Stimulated activated CD4-positive, alpha-beta T cell treated with anti-CD3 and anti-CD28 coated beads, Interleukin-2, amount 100 ng/mL, for 48 hours (primary cell): ENCODE results near the gene CAVIN1.
"Not testable (repeated sequence)": the region's sequence is repeated elsewhere in the genome, so short reads cannot be mapped to it uniquely, and the experiment has no call there.

Source experiments
- DNase-seq, 2 donors: peaks; one replicate each; pipeline ENCODE4 v3.0.0-alpha.2; 2020

Gene CAVIN1

DNA sequence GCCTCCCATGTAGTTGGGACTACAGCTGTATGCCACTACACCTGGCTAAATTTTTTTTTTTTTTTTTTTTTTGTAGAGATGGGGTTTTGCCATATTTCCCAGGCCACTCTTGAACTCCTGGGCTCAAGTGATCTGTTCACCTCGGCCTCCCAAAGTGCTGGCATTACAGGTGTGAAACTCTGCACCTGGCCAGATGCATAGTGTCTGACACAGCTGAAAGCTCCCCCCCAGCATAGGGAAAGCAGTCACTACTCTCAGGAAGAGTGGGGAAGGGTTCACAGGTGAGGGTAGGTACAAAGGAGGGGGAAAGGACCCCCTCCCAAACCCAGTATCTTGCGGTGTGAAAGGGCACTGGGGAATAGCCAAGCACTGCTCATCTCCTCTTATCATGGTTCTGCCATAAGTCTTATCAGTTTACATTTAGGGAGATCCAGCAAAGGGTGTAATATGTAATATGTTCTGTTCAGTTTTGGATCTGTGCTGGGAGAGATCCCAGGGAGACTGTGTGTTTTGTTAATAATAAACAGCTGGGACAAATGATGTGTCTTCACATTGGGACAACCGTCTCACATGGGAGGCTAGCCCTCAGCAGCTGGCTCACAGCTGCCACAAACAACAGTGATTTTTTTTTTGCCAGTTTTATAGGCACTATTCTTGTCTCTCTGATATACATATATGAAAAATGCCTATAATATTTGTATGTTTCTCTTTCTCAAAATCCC, 6.8 kb upstream of the CAVIN1 start:
- DNase-seq: no peak

DNA sequence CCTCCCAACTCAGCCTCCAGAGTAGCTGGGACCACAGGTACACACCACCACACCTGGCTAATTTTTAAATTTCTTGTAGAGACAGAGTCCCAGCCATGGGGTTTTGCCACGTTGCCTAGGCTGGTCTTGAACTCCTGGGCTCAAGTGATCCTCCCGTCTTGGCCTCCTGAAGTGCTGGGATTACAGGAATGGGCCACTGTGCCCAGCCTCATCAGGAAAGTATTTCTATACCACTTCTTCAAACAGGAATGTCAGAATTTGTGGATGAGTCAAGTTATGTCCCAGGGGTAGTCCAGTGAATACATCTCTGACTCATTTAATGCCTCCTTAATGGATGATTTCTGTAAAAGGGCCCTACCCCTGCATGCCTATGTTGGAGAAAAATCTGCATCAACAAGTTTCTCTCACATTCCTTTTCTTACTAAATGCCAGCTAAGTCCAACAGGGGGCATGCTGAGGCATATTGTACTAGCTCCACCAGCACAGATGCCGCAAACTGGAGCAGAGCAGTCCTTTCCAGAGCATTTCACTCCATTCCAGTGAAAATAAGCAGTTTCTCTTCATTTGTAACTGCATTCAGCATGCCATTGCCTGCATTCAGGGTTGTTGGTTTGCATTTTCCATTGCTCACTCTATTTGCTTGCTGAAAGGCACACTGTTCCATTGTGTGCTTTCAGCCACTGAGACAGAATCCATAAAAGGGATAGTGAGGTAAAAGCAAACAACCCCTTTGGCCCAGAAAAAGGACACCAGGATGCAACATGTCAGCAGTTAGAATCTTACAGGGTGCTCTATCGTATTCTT, 5.3 kb upstream of the CAVIN1 start:
- DNase-seq: peak in 1 of 2 donors; percentile 34

DNA sequence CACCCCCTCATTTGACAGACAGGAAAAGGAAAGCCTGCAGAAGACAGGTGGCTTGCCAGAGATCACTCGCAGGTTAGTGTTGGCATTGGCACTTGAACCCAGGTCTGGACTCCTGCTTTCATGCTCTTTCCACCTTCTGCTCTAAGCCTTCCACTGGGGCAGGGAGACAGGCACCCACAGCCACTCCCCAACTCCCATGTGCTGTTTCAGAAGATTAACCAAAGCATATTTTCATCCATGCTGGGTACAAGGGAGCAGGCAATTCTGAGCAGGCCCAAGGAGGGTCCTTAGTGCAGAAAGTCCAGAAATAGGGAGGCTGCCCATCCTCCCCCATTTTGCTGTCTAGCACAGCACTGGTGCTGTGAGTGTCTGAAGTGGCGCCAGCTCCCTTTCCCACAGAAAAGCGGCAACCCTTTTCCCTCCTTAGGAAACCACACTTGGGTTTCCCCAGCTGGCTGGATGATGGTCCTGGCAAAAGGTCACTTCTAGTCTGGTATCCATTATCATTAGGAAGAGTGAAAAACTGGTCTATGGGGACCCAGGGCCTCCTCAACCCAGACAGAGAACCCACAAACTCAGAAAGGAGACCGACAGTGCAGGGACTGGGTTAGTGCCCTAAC, 2.0 kb upstream of the CAVIN1 start:
- DNase-seq: no peak

DNA sequence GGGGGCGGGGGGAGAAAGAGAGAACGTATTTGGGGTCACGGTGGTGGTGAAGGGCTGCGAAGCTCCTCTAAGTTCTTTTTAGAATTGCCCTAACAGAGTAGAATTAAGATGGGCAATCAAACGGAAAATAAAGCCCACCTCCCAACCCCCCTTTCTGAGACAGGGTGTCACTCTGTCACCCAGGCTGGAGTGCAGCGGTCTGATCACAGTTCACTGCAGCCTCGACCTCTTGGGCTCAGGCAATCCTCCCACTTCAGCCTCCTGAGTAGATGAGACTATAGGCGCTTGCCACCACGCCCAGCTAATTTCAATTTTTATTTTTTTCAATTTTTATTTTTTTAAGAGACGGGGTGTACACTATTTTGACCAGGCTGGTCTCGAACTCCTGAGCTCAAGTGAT, 710 bp upstream of the CAVIN1 start:
- no peak for DNase-seq

DNA sequence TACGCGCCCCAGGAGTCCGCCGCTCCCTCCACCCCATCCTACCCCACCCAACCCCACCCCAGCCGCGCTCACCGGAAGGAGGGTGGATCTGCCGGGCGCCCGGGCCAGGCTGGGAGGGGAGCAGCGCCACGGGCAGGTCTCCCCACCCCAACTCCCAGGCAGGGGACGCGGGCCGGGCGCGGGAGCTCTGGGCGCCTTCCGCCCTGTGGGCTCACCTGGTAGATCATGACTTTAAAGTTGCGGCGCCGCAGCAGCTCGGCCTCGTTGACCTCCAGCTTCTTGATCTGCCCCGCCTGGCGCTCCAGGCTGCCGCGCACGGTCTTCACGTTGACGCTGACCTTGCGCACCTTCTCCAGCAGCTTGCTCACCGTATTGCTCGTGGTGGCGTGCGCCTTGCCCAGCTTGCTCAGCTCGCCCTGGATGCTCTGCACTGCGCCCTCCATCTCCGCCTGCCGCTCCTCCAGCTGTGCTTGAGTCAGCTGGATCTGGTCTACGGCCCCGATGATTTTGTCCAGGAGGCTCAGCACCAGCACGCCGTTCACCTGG, 571 bp downstream of the CAVIN1 start:
- peak; percentile 16 to 34 for DNase-seq

DNA sequence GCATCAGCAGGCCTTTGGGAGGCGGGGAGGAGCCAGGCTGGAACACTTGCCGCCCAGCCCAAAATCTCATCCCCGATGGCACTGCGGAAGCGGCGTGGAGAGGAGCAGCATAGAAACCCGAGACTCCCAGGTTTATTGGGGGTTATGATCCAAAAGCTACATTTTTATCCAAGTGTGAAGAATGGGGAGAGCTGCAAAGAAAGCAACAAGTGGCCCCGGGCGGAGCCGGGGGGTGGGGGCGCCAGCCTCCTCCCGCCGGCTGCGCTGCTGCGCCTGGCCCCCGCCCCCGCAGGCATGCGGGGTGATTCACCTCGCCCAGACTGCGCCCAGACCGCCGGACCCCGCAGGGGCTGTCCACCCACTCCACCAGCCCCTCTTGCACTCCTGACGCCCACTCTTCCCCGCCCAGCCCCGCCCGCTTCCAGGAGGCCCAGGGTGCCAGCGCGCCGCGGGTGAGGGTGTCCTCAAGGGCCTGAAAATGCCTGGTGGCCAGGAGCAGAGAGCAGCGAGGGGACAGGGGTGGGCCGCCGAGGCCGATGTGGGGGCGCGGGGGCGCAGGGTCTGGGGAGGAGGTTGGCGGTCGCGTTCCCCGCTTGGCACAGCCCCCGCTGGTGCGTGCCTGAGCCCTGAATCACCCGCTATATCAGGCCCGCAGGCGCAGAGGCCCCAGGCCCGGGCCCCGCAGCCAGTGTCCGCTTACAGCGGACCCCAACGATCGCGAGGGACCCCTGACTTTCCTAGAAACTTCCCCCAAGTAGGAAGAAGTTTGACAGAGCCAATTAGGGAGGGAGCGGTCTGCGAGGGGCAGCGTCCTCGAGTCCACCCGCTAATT, 1.3 kb downstream of the CAVIN1 start:
- no peak for DNase-seq

DNA sequence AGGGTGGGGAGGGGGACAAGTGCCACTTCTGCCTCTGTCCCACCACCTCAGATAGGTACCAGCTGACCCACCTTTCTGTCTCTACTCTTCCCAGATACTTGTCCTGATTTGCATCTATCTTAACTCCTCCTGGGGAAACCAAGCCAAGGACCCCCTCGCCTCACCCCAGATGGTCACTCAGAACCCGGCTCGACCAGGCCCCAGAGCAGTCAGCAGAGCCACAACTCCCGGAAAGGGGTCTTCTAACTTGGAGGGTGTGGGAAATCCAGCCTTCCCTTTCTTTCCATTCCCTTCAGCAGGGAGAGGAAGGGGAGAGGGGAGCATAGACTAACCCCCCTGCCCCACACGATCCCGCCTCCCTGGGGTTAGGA, 1.9 kb downstream of the CAVIN1 start:
- no peak for DNase-seq

DNA sequence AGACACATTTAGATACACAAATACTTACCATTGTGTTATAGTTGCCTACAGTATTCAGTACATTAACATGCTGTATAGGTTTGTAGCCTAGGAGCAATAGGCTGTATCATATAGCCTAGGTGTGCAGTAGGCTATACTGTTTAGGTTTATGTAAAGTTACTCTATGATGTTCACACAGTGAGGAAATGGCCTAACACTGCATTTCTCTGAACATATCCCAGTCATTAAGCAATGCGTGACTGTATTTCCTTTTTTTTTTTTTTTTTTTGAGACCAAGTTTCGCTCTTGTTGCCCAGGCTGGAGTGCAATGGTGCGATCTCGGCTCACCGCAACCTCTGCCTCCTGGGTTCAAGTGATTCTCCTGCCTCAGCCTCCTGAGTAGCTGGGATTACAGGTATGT, 5.1 kb downstream of the CAVIN1 start:
- DNase-seq: not testable (repeated sequence)

DNA sequence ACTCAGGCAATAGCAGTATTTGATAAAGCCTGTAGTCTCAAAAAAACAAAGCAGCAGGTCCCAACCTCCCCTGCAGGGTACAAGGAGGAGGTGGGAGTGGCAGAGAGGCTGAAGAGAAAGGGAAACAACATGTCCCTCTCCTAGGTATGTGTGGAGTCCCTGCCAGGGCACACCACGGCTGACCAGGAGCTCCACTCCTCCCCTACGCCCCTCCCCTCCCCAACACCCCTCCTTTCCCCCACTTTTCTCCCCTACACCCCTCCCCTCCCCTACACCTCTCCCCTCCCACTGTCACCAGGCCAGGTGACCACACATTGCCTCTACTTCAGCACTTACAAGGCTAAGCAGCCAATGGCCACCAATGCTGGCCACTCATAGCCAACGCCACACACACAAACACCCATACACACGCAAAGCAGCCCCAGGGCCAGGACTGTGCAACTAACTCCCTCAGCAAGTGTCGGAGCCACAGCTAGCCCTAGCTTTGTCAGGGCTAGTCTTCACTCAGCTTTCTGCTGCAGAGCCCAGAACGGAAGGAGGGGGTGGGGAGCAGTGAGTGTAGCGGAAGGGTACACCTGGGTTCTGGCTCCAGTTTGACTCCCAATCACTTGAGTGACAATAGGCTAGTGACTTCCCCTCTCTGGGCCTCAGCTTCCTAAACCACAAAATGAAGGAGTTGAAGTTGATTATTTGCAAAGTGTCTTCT, 8.2 kb downstream of the CAVIN1 start:
- peak; percentile 37 to 65 for DNase-seq

DNA sequence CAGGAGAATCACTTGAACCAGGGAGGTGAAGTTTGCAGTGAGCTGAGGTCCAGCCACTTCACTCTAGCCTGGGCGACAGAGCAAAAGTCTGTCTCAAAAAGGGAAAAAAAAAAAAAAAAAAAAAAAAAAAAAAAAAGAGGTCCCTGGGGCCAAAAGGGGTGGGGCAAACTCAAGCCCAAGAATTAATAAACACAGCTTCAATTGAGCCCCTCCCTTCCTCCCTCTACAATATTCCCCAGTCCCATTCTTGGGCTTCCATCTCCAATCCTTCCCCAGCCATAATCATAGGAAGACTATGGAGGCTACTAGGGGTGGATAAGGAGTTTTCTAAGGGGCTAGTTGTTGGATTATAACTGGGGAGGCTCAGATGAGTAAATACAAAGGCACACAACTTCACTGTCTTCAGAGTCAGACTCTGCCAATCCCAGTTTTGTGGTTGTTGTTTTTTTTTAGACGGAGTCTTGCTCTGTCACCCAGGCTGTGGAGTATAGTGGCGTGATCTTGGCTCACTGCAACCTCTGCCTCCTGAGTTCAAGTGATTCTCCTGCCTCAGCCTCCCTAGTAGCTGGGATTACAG, 9.5 kb downstream of the CAVIN1 start:
- DNase-seq: no peak

DNA sequence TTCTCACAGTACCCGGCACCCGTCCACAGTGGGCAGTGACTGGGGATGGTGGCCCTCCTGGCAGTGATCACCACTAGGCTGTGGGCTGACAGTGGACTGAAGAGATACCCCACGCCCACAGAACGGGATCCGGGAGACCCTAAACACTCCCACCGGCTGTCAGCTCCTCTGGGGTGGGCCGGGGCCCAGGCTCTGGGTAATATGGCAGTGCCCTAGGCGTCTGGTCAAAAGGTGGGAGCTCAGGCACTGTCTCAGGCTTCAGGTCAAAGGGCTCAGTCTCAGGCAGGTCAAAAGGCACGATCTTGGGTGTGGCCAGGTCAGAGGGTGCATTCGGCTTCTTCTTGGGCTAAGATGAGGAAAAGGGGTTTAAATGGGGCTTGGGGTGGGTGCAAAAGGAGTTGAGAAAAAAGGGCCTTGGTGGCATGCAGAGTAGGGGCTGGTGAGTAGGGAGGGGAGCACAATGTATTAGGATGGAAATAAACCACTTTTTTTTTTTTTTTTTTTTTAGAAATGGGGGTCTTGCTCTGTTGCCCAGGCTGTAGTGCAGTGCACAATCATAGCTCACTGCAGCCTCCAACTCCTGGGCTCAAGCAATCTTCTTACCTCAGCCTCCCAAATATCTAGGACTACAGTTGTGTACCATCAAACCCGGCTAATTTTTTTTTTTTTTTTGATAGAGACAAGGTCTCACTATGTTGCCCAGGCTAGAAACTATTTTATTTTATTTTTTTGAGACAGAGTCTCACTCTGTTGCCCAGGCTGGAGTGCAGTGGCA, 11.0 kb downstream of the CAVIN1 start:
- DNase-seq: no peak

DNA sequence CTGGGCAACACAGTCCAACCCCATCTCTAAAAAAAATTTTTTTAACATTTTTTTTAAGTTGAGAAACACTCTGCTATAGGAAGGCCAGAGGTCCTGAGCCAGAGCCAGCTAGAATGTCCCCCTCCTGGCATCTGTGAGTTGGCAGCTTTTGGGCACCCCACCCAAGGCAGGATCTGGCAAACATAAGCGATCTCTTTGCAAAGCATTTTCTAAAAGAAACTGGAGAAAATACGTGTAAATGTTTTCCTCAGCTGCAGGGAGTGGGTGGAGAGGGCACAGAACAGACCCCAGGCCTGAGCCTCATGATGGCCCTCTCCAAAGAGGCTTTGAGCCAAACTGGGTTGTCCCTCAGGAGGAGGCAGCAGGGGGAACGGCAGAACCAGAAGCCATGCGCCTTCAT, 11.7 kb downstream of the CAVIN1 start:
- no peak for DNase-seq

DNA sequence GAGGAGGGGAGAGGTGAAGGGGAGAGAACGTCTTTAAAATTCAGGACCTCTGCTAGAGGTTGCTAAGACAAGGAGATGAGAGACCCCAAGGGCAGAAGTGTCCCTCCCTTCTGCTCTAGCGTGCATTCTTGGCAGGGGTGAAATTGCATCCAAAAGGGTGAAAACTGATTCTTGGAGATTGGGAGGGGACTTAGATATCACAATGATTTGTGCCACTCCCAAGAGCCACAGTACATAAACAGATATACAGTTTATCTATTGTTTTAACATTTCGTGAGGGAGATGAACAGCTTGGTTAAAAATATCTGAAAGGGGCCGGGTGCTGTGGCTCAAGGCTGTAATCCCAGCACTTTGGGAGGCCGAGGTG, 12.8 kb downstream of the CAVIN1 start:
- DNase-seq: no peak

DNA sequence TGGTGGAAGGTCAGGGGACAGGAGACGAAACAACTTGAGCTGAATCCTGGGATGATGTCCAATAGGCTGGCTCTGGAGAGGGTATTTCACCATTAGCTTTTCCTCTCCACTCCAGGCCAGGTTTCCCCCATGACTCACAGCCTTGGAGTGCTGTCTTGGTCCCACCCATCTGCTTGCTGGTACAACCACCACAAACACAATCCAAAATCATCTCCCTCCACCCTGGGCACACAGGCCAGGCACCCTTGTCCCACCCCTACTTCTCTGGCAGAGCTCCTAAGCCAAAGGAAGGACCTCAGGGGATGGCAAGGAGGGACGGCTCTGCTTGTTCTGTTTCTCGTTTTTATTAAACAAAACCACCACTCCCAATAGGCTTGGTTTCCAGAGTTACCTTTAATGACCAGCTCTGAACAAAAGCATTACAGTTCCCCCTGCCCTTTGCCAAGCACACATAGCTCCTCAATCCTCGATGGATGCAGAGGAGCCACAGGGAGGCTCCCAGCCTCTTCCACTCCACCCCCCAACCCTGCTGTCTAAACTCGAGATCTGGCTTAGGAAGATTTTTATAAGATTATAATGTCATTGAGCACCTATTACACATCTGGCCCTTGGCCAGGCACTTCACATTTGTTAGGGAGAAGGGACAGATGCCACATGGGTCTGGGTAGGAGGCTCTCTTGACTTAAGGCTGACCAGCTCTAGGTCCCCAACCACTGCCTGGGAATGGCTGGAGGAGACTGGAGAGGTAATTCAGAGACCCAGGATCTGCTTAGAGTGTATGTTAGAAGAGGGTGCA, 13.3 kb downstream of the CAVIN1 start:
- no peak for DNase-seq

DNA sequence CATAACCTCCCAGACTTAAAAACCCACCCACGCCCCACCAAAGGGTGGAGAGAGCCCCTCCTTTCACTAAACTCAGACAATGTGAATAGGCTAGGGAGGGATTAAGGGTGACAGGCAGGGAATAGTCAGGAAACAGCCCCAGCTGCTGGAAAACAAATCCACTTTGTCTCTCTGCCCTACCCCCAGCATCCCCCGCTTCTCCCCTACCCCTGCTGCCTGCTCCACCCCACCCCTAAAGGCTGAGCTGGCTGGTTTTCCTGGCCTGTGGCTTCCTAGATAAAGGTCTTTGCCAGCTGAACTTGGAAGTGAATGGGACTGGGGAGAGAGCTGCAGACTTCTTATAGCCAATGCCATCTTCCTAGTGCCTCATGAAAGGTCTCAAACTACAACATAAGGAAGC, 15.0 kb downstream of the CAVIN1 start:
- DNase-seq: no peak

DNA sequence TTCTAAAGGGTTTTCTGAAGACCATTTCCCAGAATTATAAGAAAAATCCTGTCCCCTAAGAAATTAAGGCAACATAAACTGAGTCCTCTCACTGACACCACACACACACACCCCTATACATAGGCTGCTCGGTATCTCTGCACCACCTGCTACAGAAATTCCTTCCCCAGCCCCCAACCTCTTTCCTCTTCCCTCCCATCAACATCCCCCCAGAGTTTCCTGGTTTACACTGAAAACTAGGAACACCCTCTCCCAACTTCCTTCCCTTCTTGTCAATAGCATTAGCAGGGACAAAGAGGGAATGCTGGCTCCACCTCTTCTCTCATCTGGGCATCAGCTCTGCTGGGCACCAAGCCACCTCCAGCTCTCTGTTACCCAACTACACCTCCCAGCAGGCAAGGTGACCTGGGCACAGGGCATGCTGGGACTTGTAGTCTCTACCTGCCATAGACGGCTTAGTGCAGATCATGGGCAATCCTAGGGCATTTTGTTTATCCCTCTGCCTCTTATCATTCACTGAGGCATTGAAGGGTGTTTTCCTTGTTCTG, 15.7 kb downstream of the CAVIN1 start:
- DNase-seq: peak; percentile 37 to 52

DNA sequence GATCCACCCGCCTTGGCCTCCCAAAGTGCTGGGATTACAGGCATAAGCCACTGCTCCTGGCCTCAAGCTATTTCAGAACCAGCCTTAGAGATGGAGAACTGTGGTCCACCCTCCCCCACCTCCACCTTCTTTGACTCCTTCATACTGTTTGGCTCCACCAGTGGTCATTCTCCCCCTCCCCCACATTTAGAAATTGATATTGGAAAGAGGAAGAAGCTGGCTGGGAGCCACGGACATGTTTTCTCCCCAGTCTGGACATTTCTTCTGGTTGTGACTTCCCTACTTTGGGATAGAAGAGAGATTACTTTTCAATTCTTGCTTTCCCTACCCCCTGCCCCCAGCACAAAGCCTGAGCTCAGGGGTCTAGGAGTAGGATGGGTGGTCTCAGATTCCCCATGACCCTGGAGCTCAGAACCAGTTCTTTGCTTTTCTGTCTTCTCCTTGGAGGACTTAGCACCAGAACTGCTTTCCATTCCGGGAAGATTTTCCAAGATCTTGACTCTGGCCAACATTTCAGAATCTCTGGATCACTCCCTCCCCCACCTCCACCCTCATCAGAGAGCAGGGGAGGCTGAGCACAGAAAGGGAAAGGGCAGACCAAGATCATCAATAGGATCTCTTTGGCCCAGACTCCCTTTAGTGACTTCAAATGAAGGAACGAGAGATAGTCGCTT, 16.3 kb downstream of the CAVIN1 start:
- no peak for DNase-seq

DNA sequence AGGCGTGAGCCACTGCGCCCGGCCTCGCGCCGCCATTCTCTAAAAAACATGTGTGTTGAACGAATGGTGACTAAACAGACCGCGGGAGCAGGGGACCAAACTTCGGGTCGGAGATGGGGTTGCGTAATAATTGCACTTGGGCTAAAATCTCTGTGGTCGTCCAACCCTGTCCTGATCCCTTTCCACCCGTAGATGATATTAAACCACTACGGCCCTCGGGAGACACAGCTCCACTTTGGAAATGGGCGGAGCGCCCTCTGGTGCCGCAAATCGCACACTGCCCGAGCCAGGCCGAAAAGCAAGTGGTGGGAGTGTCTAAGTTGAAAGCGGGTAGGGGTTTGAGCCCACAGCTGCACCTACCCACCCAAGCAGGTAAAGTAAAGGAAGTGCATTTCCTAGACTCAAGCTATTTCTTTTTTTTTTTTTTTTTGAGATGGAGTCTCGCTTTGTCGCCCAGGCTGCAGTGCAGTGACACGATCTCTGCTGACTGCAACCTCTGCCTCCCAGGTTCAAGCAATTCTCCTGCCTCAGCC, 17.0 kb downstream of the CAVIN1 start:
- peak; percentile 86 for DNase-seq

DNA sequence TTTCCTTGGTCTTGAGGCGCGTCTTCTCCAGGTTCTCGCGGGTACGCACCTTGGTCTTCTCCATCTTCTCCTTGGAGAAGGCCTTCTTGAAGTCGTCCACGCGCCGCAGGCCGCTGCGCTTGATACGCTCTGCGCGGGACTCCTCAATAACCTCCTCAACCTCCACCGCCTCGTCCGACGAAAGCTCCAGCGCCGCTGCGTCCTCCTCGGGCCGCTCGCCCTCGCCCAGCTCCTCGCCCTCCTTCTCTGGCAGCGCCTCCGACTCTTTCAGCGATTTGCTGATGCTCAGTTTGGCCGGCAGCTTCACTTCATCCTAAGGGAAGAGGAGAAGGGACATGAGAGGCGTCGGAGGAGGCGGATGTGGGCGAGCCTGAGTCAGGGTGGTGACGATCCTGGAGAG, 18.0 kb downstream of the CAVIN1 start:
- DNase-seq: no peak
